Endothelial cell of umbilical vein (primary cell): ENCODE measurements around the gene SMCO4.

Experiments
- CTCF ChIP-seq, 2 donors: IDR thresholded peaks; 1 replicate in 1 of 2; 2 replicates in 1 of 2; pipeline ENCODE4 v1.5.1; 2011; ENCODE audit warnings: low read length in 2 of 2, mild to moderate bottlenecking in 2 of 2, moderate library complexity in 2 of 2, control low read depth in 1 of 2, inconsistent platforms in 1 of 2, low read depth in 1 of 2; ENCODE audit not compliant: insufficient read depth in 1 of 2; ENCODE audit errors: extremely low read depth in 1 of 2
- EZH2 ChIP-seq: IDR thresholded peaks from 2 replicates; pipeline ENCODE4 v1.6.1; 2012; ENCODE audit warnings: borderline replicate concordance, low read depth, mild to moderate bottlenecking, moderate library complexity, low read length, inconsistent platforms; ENCODE audit not compliant: severe bottlenecking
- MAX ChIP-seq: IDR thresholded peaks from 2 replicates; pipeline ENCODE4 v1.6.1; 2011; ENCODE audit not compliant: insufficient read depth, insufficient read length
- POLR2AphosphoS5 ChIP-seq: IDR thresholded peaks from 2 replicates; pipeline ENCODE4 v1.6.1; 2012; ENCODE audit warnings: low read depth, mild to moderate bottlenecking, control low read depth, low read length, moderate library complexity; ENCODE audit not compliant: insufficient read depth

DNA sequence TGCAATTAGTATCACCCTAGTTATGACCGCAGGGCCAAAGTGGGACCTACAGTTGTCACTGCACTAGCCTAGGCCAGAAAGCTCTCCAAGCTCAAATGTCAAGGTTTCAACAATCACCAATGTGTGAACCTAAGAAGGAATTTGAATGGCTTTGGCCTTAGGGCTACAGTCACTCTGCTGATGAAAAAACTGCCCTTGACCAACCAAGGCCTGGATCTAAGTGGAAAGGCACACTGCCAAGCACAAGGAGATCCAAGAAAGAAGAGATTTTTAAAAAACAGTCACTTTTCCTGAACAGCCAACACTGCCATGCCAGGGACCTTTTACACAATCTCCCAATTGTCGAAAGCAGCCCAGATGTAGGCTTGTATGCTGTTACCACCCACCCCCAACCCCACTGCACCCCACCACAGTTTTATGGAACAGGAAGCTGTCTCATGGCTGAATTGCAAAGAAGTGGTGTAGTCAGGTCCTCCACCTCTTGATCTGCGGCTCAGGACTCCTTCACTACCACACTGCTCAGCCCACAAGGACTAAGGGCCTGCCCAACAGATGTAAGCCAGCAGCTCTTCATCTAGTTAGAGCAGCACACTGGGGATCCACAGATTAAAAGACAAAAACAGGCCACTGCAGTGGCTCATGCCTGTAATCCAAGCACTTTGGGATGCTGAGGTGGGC, 32.9 kb downstream of the SMCO4 start:
- TF ChIP-seq CTCF (IDR thresholded peaks at IDR 0.05; ENCODE audit: extremely low read depth in 1 of 2, insufficient read depth in 1 of 2, low read depth in 1 of 2, low read length in 2 of 2) (no peak), POLR2AphosphoS5 (no peak), EZH2 (no peak), MAX (no peak)
